ENCODE results near the gene UNC80.

UNC80 gene

GRCh38 chr2:210002158-210003157 is 230.8 kb downstream of the UNC80 start, which contains the start of gene RPE:
RPE (plus strand) TSS chr2:210002638; CDS start chr2:210002662, 24 bp downstream.
- TF ChIP-seq CTCF (IDR thresholded peaks at IDR 0.05; ENCODE audit: low read depth, low read length, missing control alignments): no peak
- peak; percentile 83 for DNase-seq (ENCODE audit: low read depth)
- peak within 1 kb of the TSS; percentile 73 for H3K4me3 ChIP-seq (ENCODE audit: low read depth, low read length)

GRCh38 chr2:210003359-210003758 is 231.7 kb downstream of the UNC80 start:
- no peak for TF ChIP-seq CTCF (IDR thresholded peaks at IDR 0.05; ENCODE audit: low read depth, low read length, missing control alignments)
- no peak for DNase-seq (ENCODE audit: low read depth)
- peak overlapping the region; percentile 73 for H3K4me3 ChIP-seq (ENCODE audit: low read depth, low read length)

- no peak for TF ChIP-seq CTCF (IDR thresholded peaks at IDR 0.05; ENCODE audit: low read depth, low read length, missing control alignments)
- peak overlapping the region; percentile 17; the same call in 1 of the 2 replicates for H3K4me3 ChIP-seq (ENCODE audit: low read depth, low read length)
- DNase-seq (ENCODE audit: low read depth): no peak
These were observed 233.2 kb downstream of the UNC80 start for GRCh38 chr2:210004881-210005280.

GRCh38 chr2:210007895-210008294 is 236.3 kb downstream of the UNC80 start:
- no peak for DNase-seq (ENCODE audit: low read depth)
- no peak for TF ChIP-seq CTCF (IDR thresholded peaks at IDR 0.05; ENCODE audit: low read depth, low read length, missing control alignments)
- no peak overlapping the region for H3K4me3 ChIP-seq (ENCODE audit: low read depth, low read length)

GRCh38 chr2:210009126-210009525 is 237.5 kb downstream of the UNC80 start:
- no peak for DNase-seq (ENCODE audit: low read depth)
- no peak overlapping the region for H3K4me3 ChIP-seq (ENCODE audit: low read depth, low read length)
- TF ChIP-seq CTCF (IDR thresholded peaks at IDR 0.05; ENCODE audit: low read depth, low read length, missing control alignments): no peak

- TF ChIP-seq CTCF (IDR thresholded peaks at IDR 0.05; ENCODE audit: low read depth, low read length, missing control alignments): no peak
- DNase-seq (ENCODE audit: low read depth): no peak
- H3K4me3 ChIP-seq (ENCODE audit: low read depth, low read length): no peak overlapping the region
These were observed 238.3 kb downstream of the UNC80 start for GRCh38 chr2:210009896-210010295.

Data from GM12864 (cell line).